Heart right ventricle (tissue), 16 donors: ENCODE results near the gene CDHR1. TPM values are rescaled to one million over a fixed set of nuclear protein-coding genes. Genes with fewer than 3 reads are reported as not detected.

ENCODE experiments used
- ATAC-seq, 8 donors: fragments of 200-7000 bp; cut with Tn5 transposase; one replicate each; pipeline ENCODE4 v1.9.1; 2020; ENCODE audit warnings: mild to moderate bottlenecking in 8 of 8, moderate library complexity in 8 of 8, moderate number of reproducible peaks in 1 of 8
- DNase-seq, 2 donors: peaks; one replicate each; pipeline ENCODE4 v3.0.0-alpha.2; 2020
- H3K27ac ChIP-seq, 10 donors: fragments of 200-600 bp; sonication (generic) in 2 of 10; one replicate each; pipeline versions ENCODE4 v1.5.0 to v1.8.0; 2020 to 2022; ENCODE audit warnings: mild to moderate bottlenecking in 3 of 10
- H3K27me3 ChIP-seq, 7 donors: fragments of 200-600 bp; one replicate each; pipeline ENCODE4 v1.8.0; 2021 to 2022; ENCODE audit warnings: mild to moderate bottlenecking in 2 of 7
- H3K36me3 ChIP-seq, 9 donors: fragments of 200-600 bp; sonication (generic) in 1 of 9; one replicate each; pipeline versions ENCODE4 v1.5.0 to v1.8.0; 2020 to 2022; ENCODE audit warnings: mild to moderate bottlenecking in 2 of 9
- H3K4me1 ChIP-seq, 9 donors: fragments of 200-600 bp; sonication (generic) in 1 of 9; one replicate each; pipeline versions ENCODE4 v1.5.0 to v1.8.0; 2020 to 2022; ENCODE audit warnings: mild to moderate bottlenecking in 4 of 9
- H3K4me3 ChIP-seq, 10 donors: fragments of 200-600 bp; sonication (generic) in 2 of 10; one replicate each; pipeline versions ENCODE4 v1.5.0 to v1.8.0; 2020 to 2022; ENCODE audit warnings: mild to moderate bottlenecking in 7 of 10, moderate library complexity in 2 of 10
- H3K9me3 ChIP-seq, 11 donors: fragments of 200-600 bp in 10 of 11; sonication (generic) in 2 of 11; one replicate each; pipeline versions ENCODE4 v1.5.0 to v1.8.0; 2013 to 2022; ENCODE audit warnings: mild to moderate bottlenecking in 2 of 11, control low read depth in 1 of 11, moderate library complexity in 1 of 11
- WGBS, 2 donors: extraction: QIAGEN DNeasy Blood & Tissue Kit; methylation state at CpG; one replicate each; pipeline ENCODE4 v1.1.7; 2013; ENCODE audit warnings: inconsistent platforms in 1 of 2; 5-methylcytosine and 5-hydroxymethylcytosine counted together
- intact Hi-C, 10 donors: fragments of 100-400 bp; cut with DNase I; formaldehyde crosslinking; loops; one replicate each; pipeline versions ENCODE4 v1.11.1 to v1.14.2; 2022
- polyA plus RNA-seq, 2 donors: library from polyadenylated mRNA; stranded (reverse); fragments of 200-250 nt; gene quantifications; one replicate each; pipeline ENCODE4 v1.2.3, GENCODE V29; 2013
- total RNA-seq, 10 donors: library from RNA; stranded (reverse); fragmentation: NEBNext Ultra II Directional in 3 of 10; extraction: Animal tissue kit (Norgen Biotek cat#: 25700) in 3 of 10; gene quantifications; one replicate each; pipeline versions ENCODE4 v1.2.1 to v1.2.4, GENCODE V29; 2021 to 2023
- TF ChIP-seq, protein P1 (sequence below), 9 donors: fragments of 200-600 bp; sonication (generic) in 2 of 9; IDR thresholded peaks; one replicate each; pipeline versions ENCODE4 v1.5.0 to v1.8.0; 2021 to 2022; ENCODE audit warnings: antibody characterized with exemption in 9 of 9, mild to moderate bottlenecking in 5 of 9, moderate library complexity in 1 of 9
- donor health status: Arrhythmogenic right ventricular cardiomyopathy.
- donor health status: ischemic (EF 13 %, LVEDD 7.1; RV severe dilation, severe dysfunction).
- donor health status: healthy with polysubstance abuse.
- donor health status: DM: no; HTN: yes; CAD: no.
- donor health status: DM: no; HTN: no; CAD: no.
- donor health status: ischemic (EF 25% LVEDD 6.9; RV normal size, moderate dysfunction).
- donor health status: ischemic (EF 25% LVEDD 5.7; RV mildly dilated, moderate dysfunction).
- donor health status: healthy.
- donor health status: DM: yes; HTN: yes; CAD: no.
- donor health status: Ischemic cardiomyopathy.
- donor health status: ischemic (EF 35%, LVEDD 5.7; RV mildly dilated, moderate dysfunction).
- donor health status: nonischemic (EF 11% LVEDD 7.7; RV severe dilation, severe dysfunction).
- donor health status: DM: yes; HTN: yes; CAD: no.
- donor health status: PGD.
- donor health status: ischemic (EF 29% LVEDD 5.4; RV normal size, mild dysfunction).
- donor health status: nonischemic (EF 23%, LVEDD 6.1; RV moderate dilation, normal function).

The CDHR1 gene
- total and polyA plus RNA-seq, 12 donors, result 0.12 to 1.3 (median 0.39) TPM

DNA sequence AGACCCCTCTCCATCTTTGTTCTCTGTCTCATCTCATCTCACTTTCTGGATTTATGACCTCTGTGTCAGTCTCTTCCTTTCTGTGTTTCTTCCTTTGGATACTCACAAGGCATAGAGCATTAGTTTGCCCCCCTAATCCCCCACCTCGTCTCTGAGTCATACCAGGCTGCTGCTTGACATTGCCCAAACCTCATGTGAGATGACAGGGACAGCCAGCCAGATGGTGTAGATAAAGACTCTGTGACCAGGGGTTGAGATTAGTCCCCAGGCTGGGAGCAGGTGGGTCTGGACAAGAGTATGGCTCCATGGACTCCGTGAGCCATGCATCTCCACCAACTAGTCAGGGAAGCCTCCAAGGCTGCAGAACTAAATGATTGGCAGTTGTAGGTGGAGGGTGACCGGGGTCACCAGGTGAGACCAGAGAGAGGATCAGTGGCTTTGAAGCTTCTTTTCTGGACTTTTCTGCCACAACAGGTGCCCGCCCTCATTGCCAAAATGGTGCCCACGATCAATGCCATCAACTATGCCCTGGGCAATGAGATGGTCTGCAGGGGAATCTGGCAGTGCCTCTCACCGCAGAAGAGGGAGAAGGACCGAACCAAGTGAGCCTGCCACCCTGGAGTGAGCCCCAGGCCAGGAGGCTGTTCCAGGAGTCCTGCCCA lies 63.8 kb downstream of the CDHR1 start:
- ATAC-seq, result peak in 1 of 8 donors; percentile 36
- 87% methylated on average over 7 of the region's 7 CpGs for WGBS, 2 donors

DNA sequence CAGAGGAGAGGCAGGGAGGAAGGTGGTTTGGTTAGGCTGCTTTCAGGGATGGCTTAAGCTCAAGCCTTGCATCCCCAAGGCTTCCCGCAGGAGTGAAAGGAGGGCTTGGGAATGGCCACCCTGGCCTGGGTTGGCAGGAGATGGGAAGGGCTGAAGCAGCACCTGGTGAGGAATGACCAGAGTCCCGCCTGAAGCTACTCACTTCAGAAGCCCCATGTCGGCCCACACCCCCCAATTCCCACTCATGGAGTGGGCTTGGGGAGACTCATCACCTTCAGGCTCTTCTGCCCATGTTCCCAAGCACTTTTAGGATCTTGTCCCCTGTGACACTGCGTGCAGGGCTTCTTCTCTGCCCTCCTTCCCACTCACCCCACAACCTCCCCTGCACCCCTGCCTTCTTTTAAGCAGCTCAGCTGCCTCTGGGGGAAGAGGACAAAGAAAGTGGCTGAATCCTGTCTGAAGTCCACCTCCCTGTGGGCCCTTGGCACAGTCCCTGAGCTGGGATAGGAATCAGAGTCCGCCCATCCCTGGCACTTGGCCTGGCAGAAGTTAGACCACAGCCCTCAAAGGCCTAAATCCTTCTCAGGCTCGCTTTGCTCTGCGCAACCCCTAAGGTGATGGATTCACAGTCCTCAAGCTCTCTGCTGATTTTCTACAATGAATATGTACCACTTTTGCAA lies 67.0 kb downstream of the CDHR1 start:
- peaks cover 0 to 43% (median 27%) of the 10 kb centered on the region in 7 donors for H3K27me3 ChIP-seq
- 83 to 90% methylated on average over 7 of the region's 7 CpGs for whole genome bisulfite sequencing, 2 donors
- DNase-seq (no peak), ATAC-seq (no peak)
- H3K4me1 ChIP-seq, result peaks cover 0 to 13% (median 0%) of the 10 kb centered on the region in 9 donors
- intact Hi-C loops, result loop anchor here in 4 of 10 donors (5.0 to 10.0 kb wide), 3 partner anchors 113 to 281 kb away; no protein-coding TSS in a partner anchor
- no peaks in the 10 kb centered on the region for H3K9me3 ChIP-seq
- TF ChIP-seq, protein P1, sequence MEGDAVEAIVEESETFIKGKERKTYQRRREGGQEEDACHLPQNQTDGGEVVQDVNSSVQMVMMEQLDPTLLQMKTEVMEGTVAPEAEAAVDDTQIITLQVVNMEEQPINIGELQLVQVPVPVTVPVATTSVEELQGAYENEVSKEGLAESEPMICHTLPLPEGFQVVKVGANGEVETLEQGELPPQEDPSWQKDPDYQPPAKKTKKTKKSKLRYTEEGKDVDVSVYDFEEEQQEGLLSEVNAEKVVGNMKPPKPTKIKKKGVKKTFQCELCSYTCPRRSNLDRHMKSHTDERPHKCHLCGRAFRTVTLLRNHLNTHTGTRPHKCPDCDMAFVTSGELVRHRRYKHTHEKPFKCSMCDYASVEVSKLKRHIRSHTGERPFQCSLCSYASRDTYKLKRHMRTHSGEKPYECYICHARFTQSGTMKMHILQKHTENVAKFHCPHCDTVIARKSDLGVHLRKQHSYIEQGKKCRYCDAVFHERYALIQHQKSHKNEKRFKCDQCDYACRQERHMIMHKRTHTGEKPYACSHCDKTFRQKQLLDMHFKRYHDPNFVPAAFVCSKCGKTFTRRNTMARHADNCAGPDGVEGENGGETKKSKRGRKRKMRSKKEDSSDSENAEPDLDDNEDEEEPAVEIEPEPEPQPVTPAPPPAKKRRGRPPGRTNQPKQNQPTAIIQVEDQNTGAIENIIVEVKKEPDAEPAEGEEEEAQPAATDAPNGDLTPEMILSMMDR (IDR thresholded peaks at IDR 0.05), result no peak
- no peak overlapping the region for H3K4me3 ChIP-seq
- no peaks in the 10 kb centered on the region for H3K36me3 ChIP-seq
- no peak overlapping the region for H3K27ac ChIP-seq

More for the DNA sequence above, 63.8 kb downstream of the CDHR1 start:
- Histone ChIP-seq H3K27ac (no peak overlapping the region), H3K4me3 (no peak overlapping the region), H3K4me1 (peaks cover 0 to 9% (median 0%) of the 10 kb centered on the region in 9 donors), H3K36me3 (no peaks in the 10 kb centered on the region), H3K27me3 (peaks cover 0 to 40% (median 20%) of the 10 kb centered on the region in 7 donors), H3K9me3 (no peaks in the 10 kb centered on the region)
- DNase-seq, result no peak
- TF ChIP-seq, protein P1 (IDR thresholded peaks at IDR 0.05), result no peak
- intact Hi-C loops, result loop anchor here in 1 of 10 donors (5.0 kb wide), 1 partner anchor 111 kb away; no protein-coding TSS in a partner anchor

- H3K27me3 ChIP-seq, result peaks cover 0 to 34% (median 22%) of the 10 kb centered on the region in 7 donors
- DNase-seq, result no peak
- H3K36me3 ChIP-seq, result no peaks in the 10 kb centered on the region
- no peak for ATAC-seq
- H3K27ac ChIP-seq, result no peak overlapping the region
- peaks cover 0 to 5% (median 0%) of the 10 kb centered on the region in 9 donors for H3K4me1 ChIP-seq
- no peak overlapping the region for H3K4me3 ChIP-seq
- intact Hi-C loops, result loop anchor here in 5 of 10 donors (2.0 to 10.0 kb wide), 4 partner anchors 112 to 280 kb away; no protein-coding TSS in a partner anchor
- H3K9me3 ChIP-seq, result no peaks in the 10 kb centered on the region
- 67 to 71% methylated on average over 13 of the region's 13 CpGs for WGBS, 2 donors
- TF ChIP-seq, protein P1 (IDR thresholded peaks at IDR 0.05), result no peak
Measured at GRCh38 chr10:84262190-84262956, 68.0 kb downstream of the CDHR1 start.

DNA sequence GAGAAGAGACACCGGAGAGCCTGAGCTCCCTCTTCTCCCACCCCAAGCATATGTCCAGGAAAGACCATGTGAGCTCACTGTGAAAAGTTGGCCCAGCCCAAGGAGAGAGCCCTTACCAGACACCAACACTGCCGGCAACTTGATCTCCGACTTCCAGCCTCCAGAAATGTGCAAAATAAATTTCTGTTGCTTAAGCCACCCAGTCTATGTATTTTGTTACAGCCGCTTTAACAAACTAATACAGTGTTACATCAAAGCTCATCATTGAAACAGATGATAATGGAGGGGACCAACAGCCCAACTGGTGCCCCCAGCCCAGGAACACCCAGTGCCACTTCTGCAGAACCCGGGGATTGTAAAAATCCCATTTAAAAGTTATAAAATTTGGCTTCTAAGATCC lies 69.4 kb downstream of the CDHR1 start:
- no peaks in the 10 kb centered on the region for H3K9me3 ChIP-seq
- intact Hi-C loops, result loop anchor here (1.0 to 10.0 kb wide), 7 partner anchors 111 to 279 kb away; no protein-coding TSS in a partner anchor
- DNase-seq, result no peak
- no peaks in the 10 kb centered on the region for H3K36me3 ChIP-seq
- WGBS, 2 donors, result 82 to 90% methylated on average over 5 of the region's 5 CpGs
- no peak overlapping the region for H3K27ac ChIP-seq
- TF ChIP-seq, protein P1 (IDR thresholded peaks at IDR 0.05), result no peak
- peaks cover 0 to 28% (median 9%) of the 10 kb centered on the region in 7 donors for H3K27me3 ChIP-seq
- H3K4me3 ChIP-seq, result no peak overlapping the region
- ATAC-seq, result no peak
- peaks cover 0 to 5% (median 0%) of the 10 kb centered on the region in 9 donors for H3K4me1 ChIP-seq
